Heart left ventricle (tissue), 13 donors: ENCODE measurements around the gene SOS1.

Experiments
- CTCF ChIP-seq, 12 donors: fragments of 200-600 bp; sonication (generic) in 4 of 12; IDR thresholded peaks; one replicate each; pipeline versions ENCODE4 v1.5.0 to v1.8.0; 2018 to 2022; ENCODE audit warnings: antibody characterized with exemption in 12 of 12, mild to moderate bottlenecking in 5 of 12
- POLR2A ChIP-seq, 2 donors: fragments of 450-650 bp; IDR thresholded peaks; one replicate each; pipeline ENCODE4 v1.6.1; 2017; ENCODE audit warnings: antibody characterized with exemption in 2 of 2, mild to moderate bottlenecking in 2 of 2, moderate library complexity in 2 of 2
- donor health status: ischemic (EF 13 %, LVEDD 7.1; RV severe dilation, severe dysfunction).
- donor health status: DM: no; HTN: yes; CAD: no.
- donor health status: DM: no; HTN: no; CAD: no.
- donor health status: ischemic (EF 25% LVEDD 6.9; RV normal size, moderate dysfunction).
- donor health status: ischemic (EF 25% LVEDD 5.7; RV mildly dilated, moderate dysfunction).
- donor health status: ischemic (EF 35%, LVEDD 5.7; RV mildly dilated, moderate dysfunction).
- donor health status: nonischemic (EF 11% LVEDD 7.7; RV severe dilation, severe dysfunction).
- donor health status: DM: yes; HTN: yes; CAD: no.
- donor health status: PGD.
- donor health status: ischemic (EF 29% LVEDD 5.4; RV normal size, mild dysfunction).
- donor health status: nonischemic (EF 23%, LVEDD 6.1; RV moderate dilation, normal function).

- TF ChIP-seq CTCF (IDR thresholded peaks at IDR 0.05) (no peak), POLR2A (IDR thresholded peaks at IDR 0.05) (no peak)
Observed at GRCh38 chr2:39033980-39034379, 86.9 kb downstream of the SOS1 start.
